ENCODE data around the gene HIPK2.

- TF ChIP-seq CTCF (IDR thresholded peaks at IDR 0.05) (no peak), POLR2AphosphoS5 (IDR thresholded peaks at IDR 0.05) (peak; percentile 45), EP300 (IDR thresholded peaks at IDR 0.05) (no peak), POLR2A (IDR thresholded peaks at IDR 0.05) (no peak)
Measured at GRCh38 chr7:139730746-139731612, 46.8 kb downstream of the HIPK2 start.
